Hepatocyte (in vitro differentiated cells): Measurements from ENCODE around the gene ISM1. TPM values are rescaled to one million over a fixed set of nuclear protein-coding genes. Genes with fewer than 3 reads are reported as not detected.

Source experiments
- polyA plus RNA-seq: library from polyadenylated mRNA; unstranded; fragments of >200 nt; fragmentation: Nextera tagmentation; extraction: Ambion mirVana; gene quantifications from 2 replicates; pipeline ENCODE4 v1.2.1, GENCODE V29; 2016
- total RNA-seq: library from RNA; depleted of rRNA; stranded (reverse); fragments of >200 nt; gene quantifications from 2 replicates; pipeline ENCODE4 v1.2.3, GENCODE V29; 2014

ISM1 gene
- total and polyA plus RNA-seq, 2 experiments from 2014 or later, result 0.76 to 1.7 TPM

Other genes with a start within 250 kb of the ISM1 start
- gene SPTLC3, start 212.3 kb upstream of the ISM1 start, total RNA-seq, result 47.6 and 50.9 TPM in 2 replicates
- gene SPTLC3, start 212.3 kb upstream of the ISM1 start, polyA plus RNA-seq, result 30.9 and 36.3 TPM in 2 replicates